ENCODE measurements around the gene IGSF10.

IGSF10 gene

GRCh38 chr3:151452841-151453240 lies 8.0 kb downstream of the IGSF10 start:
- H3K27me3 ChIP-seq (ENCODE audit: insufficient read depth, low read length): no peaks in the 10 kb centered on the region
- no peak overlapping the region for H3K9ac ChIP-seq (ENCODE audit: low read depth, low read length)
- H3K4me1 ChIP-seq (ENCODE audit: insufficient read depth, low read length): no peaks in the 10 kb centered on the region
- no peak overlapping the region for H3K4me3 ChIP-seq (ENCODE audit: low read length)
- no peaks in the 10 kb centered on the region for H3K36me3 ChIP-seq (ENCODE audit: insufficient read depth, low read depth, low read length)
- H3K9me3 ChIP-seq (ENCODE audit: insufficient read depth, low read depth, low read length): no peaks in the 10 kb centered on the region; the same call in 1 of the 2 replicates
- no peak overlapping the region for H3K27ac ChIP-seq (ENCODE audit: low read length)

GRCh38 chr3:151452368-151452767 lies 8.5 kb downstream of the IGSF10 start:
- no peaks in the 10 kb centered on the region for H3K4me1 ChIP-seq (ENCODE audit: insufficient read depth, low read length)
- no peak overlapping the region for H3K4me3 ChIP-seq (ENCODE audit: low read length)
- no peaks in the 10 kb centered on the region for H3K27me3 ChIP-seq (ENCODE audit: insufficient read depth, low read length)
- H3K9ac ChIP-seq (ENCODE audit: low read depth, low read length): no peak overlapping the region
- H3K9me3 ChIP-seq (ENCODE audit: insufficient read depth, low read depth, low read length): no peaks in the 10 kb centered on the region; the same call in 1 of the 2 replicates
- H3K36me3 ChIP-seq (ENCODE audit: insufficient read depth, low read depth, low read length): no peaks in the 10 kb centered on the region
- H3K27ac ChIP-seq (ENCODE audit: low read length): no peak overlapping the region

GRCh38 chr3:151446002-151446340 lies 14.9 kb downstream of the IGSF10 start:
- Histone ChIP-seq H3K9ac (ENCODE audit: low read depth, low read length) (no peak overlapping the region), H3K36me3 (ENCODE audit: insufficient read depth, low read depth, low read length) (no peaks in the 10 kb centered on the region), H3K9me3 (ENCODE audit: insufficient read depth, low read depth, low read length) (no peaks in the 10 kb centered on the region; the same call in 1 of the 2 replicates), H3K4me1 (ENCODE audit: insufficient read depth, low read length) (peaks cover 2% of the 10 kb centered on the region), H3K4me3 (ENCODE audit: low read length) (no peak overlapping the region), H3K27ac (ENCODE audit: low read length) (no peak overlapping the region), H3K27me3 (ENCODE audit: insufficient read depth, low read length) (no peaks in the 10 kb centered on the region)

GRCh38 chr3:151445273-151446001 lies 15.4 kb downstream of the IGSF10 start:
- Histone ChIP-seq H3K27ac (ENCODE audit: low read length) (no peak overlapping the region), H3K9ac (ENCODE audit: low read depth, low read length) (no peak overlapping the region), H3K4me1 (ENCODE audit: insufficient read depth, low read length) (peaks cover 6% of the 10 kb centered on the region), H3K36me3 (ENCODE audit: insufficient read depth, low read depth, low read length) (no peaks in the 10 kb centered on the region), H3K27me3 (ENCODE audit: insufficient read depth, low read length) (no peaks in the 10 kb centered on the region), H3K9me3 (ENCODE audit: insufficient read depth, low read depth, low read length) (no peaks in the 10 kb centered on the region; the same call in 1 of the 2 replicates), H3K4me3 (ENCODE audit: low read length) (no peak overlapping the region)

GRCh38 chr3:151443583-151443982 lies 17.3 kb downstream of the IGSF10 start:
- Histone ChIP-seq H3K4me3 (ENCODE audit: low read length) (no peak overlapping the region), H3K4me1 (ENCODE audit: insufficient read depth, low read length) (peaks cover 6% of the 10 kb centered on the region), H3K36me3 (ENCODE audit: insufficient read depth, low read depth, low read length) (no peaks in the 10 kb centered on the region), H3K9ac (ENCODE audit: low read depth, low read length) (no peak overlapping the region), H3K27me3 (ENCODE audit: insufficient read depth, low read length) (no peaks in the 10 kb centered on the region), H3K9me3 (ENCODE audit: insufficient read depth, low read depth, low read length) (no peaks in the 10 kb centered on the region; the same call in 1 of the 2 replicates), H3K27ac (ENCODE audit: low read length) (no peak overlapping the region)

GRCh38 chr3:151440940-151441339 lies 19.9 kb downstream of the IGSF10 start:
- no peaks in the 10 kb centered on the region for H3K36me3 ChIP-seq (ENCODE audit: insufficient read depth, low read depth, low read length)
- no peak overlapping the region for H3K27ac ChIP-seq (ENCODE audit: low read length)
- H3K9me3 ChIP-seq (ENCODE audit: insufficient read depth, low read depth, low read length): no peaks in the 10 kb centered on the region
- no peak overlapping the region for H3K9ac ChIP-seq (ENCODE audit: low read depth, low read length)
- H3K4me1 ChIP-seq (ENCODE audit: insufficient read depth, low read length): peaks cover 6% of the 10 kb centered on the region
- H3K4me3 ChIP-seq (ENCODE audit: low read length): no peak overlapping the region
- no peaks in the 10 kb centered on the region for H3K27me3 ChIP-seq (ENCODE audit: insufficient read depth, low read length)

GRCh38 chr3:151439652-151440125 lies 21.2 kb downstream of the IGSF10 start:
- H3K4me1 ChIP-seq (ENCODE audit: insufficient read depth, low read length): peaks cover 7% of the 10 kb centered on the region

GRCh38 chr3:151437906-151438305 lies 23.0 kb downstream of the IGSF10 start:
- H3K9ac ChIP-seq (ENCODE audit: low read depth, low read length): no peak overlapping the region
- no peaks in the 10 kb centered on the region for H3K27me3 ChIP-seq (ENCODE audit: insufficient read depth, low read length)
- no peaks in the 10 kb centered on the region for H3K36me3 ChIP-seq (ENCODE audit: insufficient read depth, low read depth, low read length)
- H3K27ac ChIP-seq (ENCODE audit: low read length): no peak overlapping the region
- H3K4me3 ChIP-seq (ENCODE audit: low read length): no peak overlapping the region
- H3K4me1 ChIP-seq (ENCODE audit: insufficient read depth, low read length): peaks cover 10% of the 10 kb centered on the region
- H3K9me3 ChIP-seq (ENCODE audit: insufficient read depth, low read depth, low read length): no peaks in the 10 kb centered on the region

More at GRCh38 chr3:151439652-151440125, 21.2 kb downstream of the IGSF10 start:
- Histone ChIP-seq H3K9ac (ENCODE audit: low read depth, low read length) (no peak overlapping the region), H3K9me3 (ENCODE audit: insufficient read depth, low read depth, low read length) (no peaks in the 10 kb centered on the region), H3K27ac (ENCODE audit: low read length) (no peak overlapping the region), H3K27me3 (ENCODE audit: insufficient read depth, low read length) (no peaks in the 10 kb centered on the region), H3K4me3 (ENCODE audit: low read length) (no peak overlapping the region), H3K36me3 (ENCODE audit: insufficient read depth, low read depth, low read length) (no peaks in the 10 kb centered on the region)

GRCh38 chr3:151436675-151437446 lies 24.0 kb downstream of the IGSF10 start:
- Histone ChIP-seq H3K36me3 (ENCODE audit: insufficient read depth, low read depth, low read length) (no peaks in the 10 kb centered on the region), H3K27me3 (ENCODE audit: insufficient read depth, low read length) (no peaks in the 10 kb centered on the region), H3K9ac (ENCODE audit: low read depth, low read length) (no peak overlapping the region), H3K4me3 (ENCODE audit: low read length) (no peak overlapping the region), H3K27ac (ENCODE audit: low read length) (no peak overlapping the region), H3K9me3 (ENCODE audit: insufficient read depth, low read depth, low read length) (no peaks in the 10 kb centered on the region), H3K4me1 (ENCODE audit: insufficient read depth, low read length) (peaks cover 13% of the 10 kb centered on the region)

GRCh38 chr3:151434151-151434890 lies 26.5 kb downstream of the IGSF10 start:
- Histone ChIP-seq H3K9me3 (ENCODE audit: insufficient read depth, low read depth, low read length) (no peaks in the 10 kb centered on the region; the same call in 1 of the 2 replicates), H3K27ac (ENCODE audit: low read length) (no peak overlapping the region), H3K4me1 (ENCODE audit: insufficient read depth, low read length) (peaks cover 8% of the 10 kb centered on the region; the same call in 1 of the 2 replicates), H3K36me3 (ENCODE audit: insufficient read depth, low read depth, low read length) (no peaks in the 10 kb centered on the region), H3K27me3 (ENCODE audit: insufficient read depth, low read length) (no peaks in the 10 kb centered on the region), H3K4me3 (ENCODE audit: low read length) (no peak overlapping the region), H3K9ac (ENCODE audit: low read depth, low read length) (no peak overlapping the region)

- no peak overlapping the region for H3K4me3 ChIP-seq (ENCODE audit: low read length)
- no peaks in the 10 kb centered on the region for H3K36me3 ChIP-seq (ENCODE audit: insufficient read depth, low read depth, low read length)
- peaks cover 8% of the 10 kb centered on the region; the same call in 1 of the 2 replicates for H3K4me1 ChIP-seq (ENCODE audit: insufficient read depth, low read length)
- H3K27me3 ChIP-seq (ENCODE audit: insufficient read depth, low read length): no peaks in the 10 kb centered on the region
- H3K9ac ChIP-seq (ENCODE audit: low read depth, low read length): no peak overlapping the region
- H3K27ac ChIP-seq (ENCODE audit: low read length): no peak overlapping the region
- H3K9me3 ChIP-seq (ENCODE audit: insufficient read depth, low read depth, low read length): no peaks in the 10 kb centered on the region; the same call in 1 of the 2 replicates
Observed at GRCh38 chr3:151432616-151433372, 28.1 kb downstream of the IGSF10 start.
